ENCODE measurements around the gene ATG5. TPM values are rescaled to one million over a fixed set of nuclear protein-coding genes. Genes with fewer than 3 reads are reported as not detected.

The ATG5 gene
- total RNA-seq, 2 donors from 2014 or later: 21.1 to 26.5 TPM

GRCh38 chr6:106149472-106150069 is 176.0 kb downstream of the ATG5 start:
- intact Hi-C loops (cut with DNase I): no loop called here
- Histone ChIP-seq H3K4me3 (no peak overlapping the region), H3K4me1 (no peaks in the 10 kb centered on the region), H3K27ac (no peak overlapping the region), H3K27me3 (no peaks in the 10 kb centered on the region), H3K9me3 (no peaks in the 10 kb centered on the region), H3K36me3 (replicated peaks in 1 of 2; ENCODE audit: insufficient read depth in 1 of 2, low read depth in 2 of 2) (no peaks in the 10 kb centered on the region)
- 50 to 73% methylated on average over 1 of the region's 1 CpG for WGBS, 2 donors
- TF ChIP-seq CTCF (IDR thresholded peaks at IDR 0.05): no peak
- no peak for TF ChIP-seq POLR2A (IDR thresholded peaks at IDR 0.05)
- ATAC-seq (no peak), DNase-seq (no peak)

- Histone ChIP-seq H3K4me3 (no peak overlapping the region), H3K27ac (no peak overlapping the region), H3K9me3 (no peaks in the 10 kb centered on the region), H3K27me3 (no peaks in the 10 kb centered on the region), H3K4me1 (no peaks in the 10 kb centered on the region), H3K36me3 (replicated peaks in 1 of 2; ENCODE audit: insufficient read depth in 1 of 2, low read depth in 2 of 2) (no peaks in the 10 kb centered on the region)
- WGBS, 2 donors: 29 to 45% methylated on average over 1 to 2 of the region's 2 CpGs
- intact Hi-C loops (cut with DNase I): no loop called here
- no peak for DNase-seq
- TF ChIP-seq POLR2A (IDR thresholded peaks at IDR 0.05): no peak
- TF ChIP-seq CTCF (IDR thresholded peaks at IDR 0.05): no peak
- no peak for ATAC-seq
Measured at GRCh38 chr6:106147476-106147875, 178.1 kb downstream of the ATG5 start.

- intact Hi-C loops (cut with DNase I): no loop called here
- DNase-seq: no peak
- ATAC-seq: no peak
- Histone ChIP-seq H3K36me3 (replicated peaks in 1 of 2; ENCODE audit: insufficient read depth in 1 of 2, low read depth in 2 of 2) (no peaks in the 10 kb centered on the region), H3K9me3 (no peaks in the 10 kb centered on the region), H3K4me3 (no peak overlapping the region), H3K27ac (no peak overlapping the region), H3K27me3 (no peaks in the 10 kb centered on the region), H3K4me1 (no peaks in the 10 kb centered on the region)
- 79 to 85% methylated on average over 2 of the region's 2 CpGs for WGBS, 2 donors
- TF ChIP-seq CTCF (IDR thresholded peaks at IDR 0.05) (no peak), POLR2A (IDR thresholded peaks at IDR 0.05) (no peak)
Measured at GRCh38 chr6:106146852-106147351, 178.7 kb downstream of the ATG5 start.

GRCh38 chr6:106145741-106146227 is 179.8 kb downstream of the ATG5 start:
- Histone ChIP-seq H3K36me3 (replicated peaks in 1 of 2; ENCODE audit: insufficient read depth in 1 of 2, low read depth in 2 of 2) (no peaks in the 10 kb centered on the region), H3K9me3 (no peaks in the 10 kb centered on the region), H3K27me3 (no peaks in the 10 kb centered on the region), H3K4me1 (no peaks in the 10 kb centered on the region), H3K27ac (no peak overlapping the region), H3K4me3 (no peak overlapping the region)
- no peak for DNase-seq
- TF ChIP-seq CTCF (IDR thresholded peaks at IDR 0.05) (no peak), POLR2A (IDR thresholded peaks at IDR 0.05) (no peak)
- ATAC-seq: no peak
- intact Hi-C loops (cut with DNase I): no loop called here
- WGBS, 2 donors: 29 to 30% methylated on average over 7 of the region's 7 CpGs

GRCh38 chr6:106145144-106145543 is 180.4 kb downstream of the ATG5 start:
- H3K27ac ChIP-seq: no peak overlapping the region
- no peak overlapping the region for H3K4me3 ChIP-seq
- no peaks in the 10 kb centered on the region for H3K36me3 ChIP-seq (replicated peaks in 1 of 2; ENCODE audit: insufficient read depth in 1 of 2, low read depth in 2 of 2)
- no peaks in the 10 kb centered on the region for H3K9me3 ChIP-seq
- H3K27me3 ChIP-seq: no peaks in the 10 kb centered on the region
- intact Hi-C loops (cut with DNase I): no loop called here
- no peak for ATAC-seq
- H3K4me1 ChIP-seq: no peaks in the 10 kb centered on the region
- TF ChIP-seq CTCF (IDR thresholded peaks at IDR 0.05) (no peak), POLR2A (IDR thresholded peaks at IDR 0.05) (no peak)
- WGBS, 2 donors: 54 to 73% methylated on average over 4 of the region's 4 CpGs
- no peak for DNase-seq
